GM12873 (cell line): ENCODE data around the gene ABCA1.

Experiments
- CTCF ChIP-seq: IDR thresholded peaks from 2 replicates; pipeline ENCODE4 v1.5.1; 2012; ENCODE audit warnings: low read depth, mild to moderate bottlenecking, moderate library complexity, low read length, control low read depth; ENCODE audit not compliant: insufficient read depth; ENCODE audit errors: missing control alignments

The ABCA1 gene

GRCh38 chr9:104808035-104808614 is 119.8 kb downstream of the ABCA1 start:
- no peak for TF ChIP-seq CTCF

- TF ChIP-seq CTCF, result no peak
These were observed 122.5 kb downstream of the ABCA1 start for GRCh38 chr9:104805441-104805840.

- no peak for TF ChIP-seq CTCF
These were observed 125.0 kb downstream of the ABCA1 start for GRCh38 chr9:104802906-104803305.

- TF ChIP-seq CTCF, result no peak
These were observed 125.8 kb downstream of the ABCA1 start for GRCh38 chr9:104802110-104802509.

GRCh38 chr9:104800068-104800785 is 127.7 kb downstream of the ABCA1 start:
- no peak for TF ChIP-seq CTCF

GRCh38 chr9:104798209-104798995 is 129.6 kb downstream of the ABCA1 start:
- no peak for TF ChIP-seq CTCF

GRCh38 chr9:104795857-104796256 is 132.1 kb downstream of the ABCA1 start:
- TF ChIP-seq CTCF, result no peak
